Stimulated activated CD4-positive, alpha-beta T cell treated with anti-CD3 and anti-CD28 coated beads, Interleukin-2, amount 100 ng/mL, for 4 hours (primary cell): Measurements from ENCODE around the gene FAT1.

ENCODE experiments used
- DNase-seq: peaks from one replicate; pipeline ENCODE4 v3.0.0-alpha.2; 2020; ENCODE audit warnings: low read depth

The FAT1 gene

GRCh38 chr4:186725469-186726425 lies 2.1 kb upstream of the FAT1 start:
- no peak for DNase-seq

GRCh38 chr4:186724864-186725468 lies 1.3 kb upstream of the FAT1 start:
- DNase-seq: no peak

GRCh38 chr4:186724058-186724863 lies 605 bp upstream of the FAT1 start:
- no peak for DNase-seq

- no peak for DNase-seq
These were observed 812 bp downstream of the FAT1 start for GRCh38 chr4:186722796-186723291.

- no peak for DNase-seq
These were observed 3.5 kb downstream of the FAT1 start for GRCh38 chr4:186719925-186720694.

- DNase-seq: no peak
These were observed 6.1 kb downstream of the FAT1 start for GRCh38 chr4:186717556-186717955.

GRCh38 chr4:186715077-186715476 lies 8.6 kb downstream of the FAT1 start:
- DNase-seq: no peak

- DNase-seq: no peak
These were observed 9.5 kb downstream of the FAT1 start for GRCh38 chr4:186714006-186714675.

GRCh38 chr4:186712690-186713089 lies 11.0 kb downstream of the FAT1 start:
- no peak for DNase-seq

- DNase-seq: no peak
These were observed 13.0 kb downstream of the FAT1 start for GRCh38 chr4:186710521-186711119.

GRCh38 chr4:186709517-186709916 lies 14.1 kb downstream of the FAT1 start:
- no peak for DNase-seq

GRCh38 chr4:186708554-186708953 lies 15.1 kb downstream of the FAT1 start:
- no peak for DNase-seq

- no peak for DNase-seq
These were observed 15.7 kb downstream of the FAT1 start for GRCh38 chr4:186707996-186708395.

- no peak for DNase-seq
These were observed 16.1 kb downstream of the FAT1 start for GRCh38 chr4:186707574-186707973.

- DNase-seq: no peak
These were observed 19.6 kb downstream of the FAT1 start for GRCh38 chr4:186704057-186704456.

GRCh38 chr4:186703510-186703909 lies 20.1 kb downstream of the FAT1 start:
- no peak for DNase-seq

- no peak for DNase-seq
These were observed 20.7 kb downstream of the FAT1 start for GRCh38 chr4:186702940-186703339.

GRCh38 chr4:186702297-186702696 lies 21.4 kb downstream of the FAT1 start:
- no peak for DNase-seq

- no peak for DNase-seq
These were observed 21.9 kb downstream of the FAT1 start for GRCh38 chr4:186701788-186702187.

- DNase-seq: no peak
These were observed 22.4 kb downstream of the FAT1 start for GRCh38 chr4:186701273-186701672.

GRCh38 chr4:186700746-186701145 lies 22.9 kb downstream of the FAT1 start:
- no peak for DNase-seq
